GM12878 (cell line): ENCODE measurements around the gene TMIGD2. TPM values are rescaled to one million over a fixed set of nuclear protein-coding genes. Genes with fewer than 3 reads are reported as not detected.

Source experiments
- ATAC-seq: fragments of 200-7000 bp; cut with Tn5 transposase; 3 replicates; pipeline ENCODE4 v1.9.1; 2020; ENCODE audit warnings: mild to moderate bottlenecking, moderate library complexity
- BruUV-seq: library from RNA; stranded (reverse); fragments of 400-500 nt; replicated peaks from 2 replicates; lab custom pipeline; 2021; lab: Mats Ljungman, UMichigan
- CTCF ChIA-PET: fragments of 300-600 bp; sonication (Branson Sonifier 250); formaldehyde crosslinking; extraction: SDS; loops from one replicate; lab custom pipeline; 2021; ENCODE audit warnings: inconsistent platforms; lab: Yijun Ruan, JAX
- POLR2A ChIA-PET: fragments of 350-600 bp; formaldehyde crosslinking; extraction: SDS; loops from one replicate; lab custom pipeline; 2021; ENCODE audit warnings: inconsistent platforms; lab: Charles Lee
- RAD21 ChIA-PET: fragments of 300-600 bp; sonication (Branson Sonifier 250); formaldehyde crosslinking; loops from one replicate; lab custom pipeline; 2023; ENCODE audit warnings: antibody characterized with exemption; ENCODE audit not compliant: unreplicated experiment; lab: Charles Lee
- SMC1A ChIA-PET: fragments of 300-600 bp; sonication (Branson Sonifier 250); formaldehyde crosslinking; loops from one replicate; lab custom pipeline; 2023; ENCODE audit not compliant: unreplicated experiment, uncharacterized antibody; lab: Charles Lee
- DNase-seq: peaks from one replicate; pipeline ENCODE4 v3.0.0-alpha.2; 2011; ENCODE audit warnings: low read depth, low spot score
- FAIRE-seq: peaks from 3 replicates; lab custom pipeline; 2011; peaks lifted over from hg19 to GRCh38; lab: Jason Lieb, UNC
- H2AFZ ChIP-seq: 2 replicates; pipeline ENCODE4 v1.6.0; 2011; ENCODE audit warnings: low read depth, low read length, control low read depth; ENCODE audit not compliant: control insufficient read depth
- H3K27ac ChIP-seq: 2 replicates; pipeline ENCODE4 v1.5.1; 2011; ENCODE audit warnings: control low read depth; ENCODE audit not compliant: control insufficient read depth, insufficient read depth
- H3K27me3 ChIP-seq, 2 experiments: replicated peaks in 1 of 2; 2 replicates each; pipeline versions ENCODE4 v1.6.0 to v1.6.1; 2011; ENCODE audit warnings: low read length in 1 of 2; ENCODE audit not compliant: control insufficient read depth in 2 of 2, insufficient read depth in 2 of 2
- H3K36me3 ChIP-seq, 2 experiments: 2 replicates each; pipeline ENCODE4 v1.5.1; 2011; ENCODE audit warnings: low read length in 1 of 2; ENCODE audit not compliant: control insufficient read depth in 2 of 2, insufficient read depth in 2 of 2
- H3K4me1 ChIP-seq: 2 replicates; pipeline ENCODE4 v1.6.1; 2011; ENCODE audit warnings: mild to moderate bottlenecking, low read length, moderate library complexity, mixed read lengths; ENCODE audit not compliant: control insufficient read depth, insufficient read depth
- H3K4me2 ChIP-seq: 2 replicates; pipeline ENCODE4 v1.6.0; 2011; ENCODE audit warnings: control low read depth; ENCODE audit not compliant: control insufficient read depth, insufficient read depth
- H3K4me3 ChIP-seq: fragments of 200-600 bp; sonication (generic); 2 replicates; pipeline ENCODE4 v1.5.1; 2016
- H3K79me2 ChIP-seq: 2 replicates; pipeline ENCODE4 v1.6.0; 2011; ENCODE audit warnings: low read length; ENCODE audit not compliant: control insufficient read depth, insufficient read depth
- H3K9ac ChIP-seq: 2 replicates; pipeline ENCODE4 v1.8.0; 2011; ENCODE audit warnings: low read length, control low read depth, mixed read lengths; ENCODE audit not compliant: control insufficient read depth, insufficient read depth
- H3K9me3 ChIP-seq: replicated peaks from 3 replicates; pipeline ENCODE4 v1.5.1; 2011; ENCODE audit warnings: mild to moderate bottlenecking, low read length; ENCODE audit not compliant: control insufficient read depth, insufficient read depth
- H4K20me1 ChIP-seq: 2 replicates; pipeline ENCODE4 v1.6.0; 2011; ENCODE audit not compliant: control insufficient read depth, insufficient read depth
- BCLAF1 ChIP-seq: fragments of 450-650 bp; IDR thresholded peaks from 2 replicates; pipeline ENCODE4 v1.6.1; 2017; ENCODE audit warnings: antibody characterized with exemption, mild to moderate bottlenecking, moderate library complexity
- CHD2 ChIP-seq: IDR thresholded peaks from 2 replicates; pipeline ENCODE4 v1.6.1; 2011; ENCODE audit warnings: low read depth, low read length, improper control_type of control experiment, borderline replicate concordance
- E2F4 ChIP-seq: IDR thresholded peaks from 2 replicates; pipeline ENCODE4 v1.6.1; 2012; ENCODE audit warnings: low read depth, low read length, improper control_type of control experiment
- E2F8 ChIP-seq: fragments of 450-650 bp; IDR thresholded peaks from 2 replicates; pipeline ENCODE4 v1.6.1; 2018; ENCODE audit warnings: mild to moderate bottlenecking, low read depth, moderate library complexity; ENCODE audit not compliant: partially characterized antibody
- HDAC2 ChIP-seq: fragments of 200-600 bp; sonication (generic); IDR thresholded peaks from 2 replicates; pipeline ENCODE4 v1.6.1; 2017
- KDM1A ChIP-seq: fragments of 200-600 bp; sonication (generic); IDR thresholded peaks from 2 replicates; pipeline ENCODE4 v1.6.1; 2016; ENCODE audit warnings: borderline replicate concordance
- MAX ChIP-seq: IDR thresholded peaks from 2 replicates; pipeline ENCODE4 v1.6.1; 2012; ENCODE audit warnings: low read depth, low read length, improper control_type of control experiment
- MYC ChIP-seq: IDR thresholded peaks from 2 replicates; pipeline ENCODE4 v1.6.1; 2011; ENCODE audit warnings: mild to moderate bottlenecking, low read length, moderate library complexity, inconsistent platforms; ENCODE audit not compliant: insufficient read depth, insufficient replicate concordance, insufficient read length, severe bottlenecking
- RBBP5 ChIP-seq: fragments of 200-600 bp; sonication (generic); conservative IDR thresholded peaks from 2 replicates; pipeline ENCODE4 v1.6.1; 2016
- SMC3 ChIP-seq: IDR thresholded peaks from 2 replicates; pipeline ENCODE4 v1.6.1; 2011; ENCODE audit warnings: low read length, improper control_type of control experiment, borderline replicate concordance
- TAF1 ChIP-seq: IDR thresholded peaks from 2 replicates; pipeline ENCODE4 v1.6.1; 2011; ENCODE audit warnings: mild to moderate bottlenecking, low read depth, low read length, borderline replicate concordance
- TBL1XR1 ChIP-seq: IDR thresholded peaks from 2 replicates; pipeline ENCODE4 v1.6.1; 2012; ENCODE audit warnings: low read depth, low read length, improper control_type of control experiment
- ZNF384 ChIP-seq: IDR thresholded peaks from 2 replicates; pipeline ENCODE4 v1.6.1; 2012; ENCODE audit warnings: low read depth, mild to moderate bottlenecking, low read length, improper control_type of control experiment, borderline replicate concordance
- WGBS: methylation state at CpG from one replicate; pipeline ENCODE4 v1.1.6; 2016; ENCODE audit warnings: low lambda C conversion rate; ENCODE audit not compliant: insufficient replicate concordance, insufficient coverage; ENCODE audit errors: missing lambda C conversion rate; 5-methylcytosine and 5-hydroxymethylcytosine counted together
- in situ Hi-C: fragments of 300-500 bp; cut with MboI; formaldehyde crosslinking; loops from 9 replicates; pipeline ENCODE4 v1.14.3; 2018; ENCODE audit warnings: mixed read lengths
- intact Hi-C: fragments of 100-400 bp; cut with micrococcal nuclease; formaldehyde crosslinking; loops from one replicate; pipeline ENCODE4 v1.14.2; 2022; ENCODE audit not compliant: unreplicated experiment
- polyA plus RNA-seq, 11 experiments: library from polyadenylated mRNA; depleted of rRNA in 4 of 11; unstranded in 6 of 11; stranded (reverse) in 5 of 11; fragments of >200 nt; fragmentation: Nextera tagmentation in 4 of 11; fragmentation: Illumina TruSeq in 1 of 11; extraction: Ambion mirVana in 4 of 11; extraction: Trizol in 1 of 11; gene quantifications; 1 replicate in 1 of 11; 2 replicates in 10 of 11; pipeline versions ENCODE4 v1.2.1 to v1.2.3, GENCODE V29; 2011 to 2016; ENCODE audit warnings: inconsistent platforms in 2 of 11, missing spikeins in 2 of 11, low read depth in 1 of 11
- total RNA-seq, 4 experiments: library from RNA; depleted of rRNA in 3 of 4; stranded (reverse); fragments of >200 nt in 3 of 4; fragmentation: Illumina TruSeq in 1 of 4; extraction: Trizol in 1 of 4; gene quantifications; 2 replicates each; pipeline versions ENCODE4 v1.2.1 to v1.2.3, GENCODE V29; 2013 to 2021

TMIGD2 gene
- total and polyA plus RNA-seq, 10 of the 15 experiments (the other 5 are each of a cell fraction or from before 2014, with no cell fraction given), result 0.09 to 0.40 (median 0.14) TPM; not detected in 5

- Histone ChIP-seq H4K20me1 (no peaks in the 10 kb centered on the region), H3K9ac (no peak overlapping the region), H2AFZ (no peak overlapping the region), H3K4me2 (no peak overlapping the region), H3K36me3 (no peaks in the 10 kb centered on the region), H3K4me1 (no peaks in the 10 kb centered on the region), H3K27ac (no peak overlapping the region), H3K4me3 (no peak overlapping the region), H3K27me3 (no peaks in the 10 kb centered on the region), H3K79me2 (no peaks in the 10 kb centered on the region), H3K9me3 (no peaks in the 10 kb centered on the region)
- no peak; the same call in 1 of the 3 replicates for ATAC-seq
- ChIA-PET POLR2A (no interaction called here), RAD21 (no interaction called here), SMC1A (no interaction called here), CTCF (no interaction called here)
- TF ChIP-seq TBL1XR1 (no peak), TAF1 (no peak), ZNF384 (no peak), MAX (no peak), RBBP5 (no peak), KDM1A (no peak), E2F8 (no peak), CHD2 (no peak), E2F4 (no peak), SMC3 (no peak), HDAC2 (no peak), BCLAF1 (no peak), MYC (no peak)
- WGBS, result 77% methylated on average over 22 of the region's 22 CpGs
- intact Hi-C loops (no loop called here), in situ Hi-C loops (no loop called here)
- FAIRE-seq, result no peak
- BruUV-seq, result no TSS peak
- DNase-seq, result no peak
Observed at GRCh38 chr19:4310247-4311121, 8.3 kb upstream of the TMIGD2 start.
